ENCODE data around the gene PJVK. TPM values are rescaled to one million over a fixed set of nuclear protein-coding genes. Genes with fewer than 3 reads are reported as not detected.
A peak's percentile ranks its signal among the peaks of the same experiment; 100 is the strongest.

The PJVK gene
- total and polyA plus RNA-seq, 9 of the 15 experiments (the other 6 are each of a cell fraction or from before 2014, with no cell fraction given): 0.11 to 1.5 (median 0.73) TPM

DNA sequence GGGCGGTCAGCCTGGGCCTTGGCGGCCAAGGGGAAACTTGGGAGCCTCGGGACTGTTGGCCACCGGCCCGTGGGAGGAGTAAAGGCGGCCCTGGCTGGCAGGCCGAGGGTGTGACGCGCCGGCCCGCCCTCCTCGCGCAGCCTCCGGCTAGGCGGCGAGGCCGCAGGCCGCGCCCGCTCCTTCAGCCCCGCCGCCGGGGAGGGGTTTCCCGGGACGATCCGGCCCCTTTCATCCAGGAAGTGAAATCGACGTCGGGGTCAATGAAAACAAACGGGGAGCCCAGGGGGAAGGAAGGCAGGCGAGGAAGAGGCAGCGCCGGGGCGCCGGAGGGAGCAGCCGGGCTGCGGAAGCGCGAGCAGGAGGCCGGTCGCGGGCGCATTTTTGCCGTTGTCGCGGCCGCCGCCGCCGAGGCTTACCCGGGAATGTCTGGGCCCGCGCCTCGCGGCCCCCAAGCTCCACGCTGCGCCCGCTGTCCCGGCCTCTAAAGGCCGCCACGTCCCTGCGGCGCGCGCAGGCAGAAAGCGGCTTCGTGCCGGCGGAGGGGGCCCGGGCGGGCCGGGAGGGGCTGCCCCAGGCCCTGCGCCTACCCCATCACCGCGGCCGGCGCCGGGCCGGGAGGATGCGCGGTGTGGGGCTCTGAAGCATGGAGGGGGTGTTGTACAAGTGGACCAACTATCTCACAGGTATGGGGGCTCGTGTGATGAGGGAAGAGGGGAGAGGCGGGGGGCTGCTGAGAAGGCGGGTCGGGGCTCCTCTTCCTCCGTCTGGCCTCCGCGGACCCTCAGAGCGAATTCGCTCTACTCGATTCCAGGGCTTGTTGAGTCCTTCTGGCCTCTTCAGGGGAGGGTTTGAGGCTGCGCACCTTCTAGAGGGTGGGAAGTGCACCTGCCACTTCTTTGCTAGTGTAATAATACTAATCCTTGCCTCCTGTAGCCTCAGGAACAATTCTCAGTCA is 29.3 kb downstream of the PJVK start, which contains the start of gene PLEKHA3 (continued):
- TF ChIP-seq, protein P1, sequence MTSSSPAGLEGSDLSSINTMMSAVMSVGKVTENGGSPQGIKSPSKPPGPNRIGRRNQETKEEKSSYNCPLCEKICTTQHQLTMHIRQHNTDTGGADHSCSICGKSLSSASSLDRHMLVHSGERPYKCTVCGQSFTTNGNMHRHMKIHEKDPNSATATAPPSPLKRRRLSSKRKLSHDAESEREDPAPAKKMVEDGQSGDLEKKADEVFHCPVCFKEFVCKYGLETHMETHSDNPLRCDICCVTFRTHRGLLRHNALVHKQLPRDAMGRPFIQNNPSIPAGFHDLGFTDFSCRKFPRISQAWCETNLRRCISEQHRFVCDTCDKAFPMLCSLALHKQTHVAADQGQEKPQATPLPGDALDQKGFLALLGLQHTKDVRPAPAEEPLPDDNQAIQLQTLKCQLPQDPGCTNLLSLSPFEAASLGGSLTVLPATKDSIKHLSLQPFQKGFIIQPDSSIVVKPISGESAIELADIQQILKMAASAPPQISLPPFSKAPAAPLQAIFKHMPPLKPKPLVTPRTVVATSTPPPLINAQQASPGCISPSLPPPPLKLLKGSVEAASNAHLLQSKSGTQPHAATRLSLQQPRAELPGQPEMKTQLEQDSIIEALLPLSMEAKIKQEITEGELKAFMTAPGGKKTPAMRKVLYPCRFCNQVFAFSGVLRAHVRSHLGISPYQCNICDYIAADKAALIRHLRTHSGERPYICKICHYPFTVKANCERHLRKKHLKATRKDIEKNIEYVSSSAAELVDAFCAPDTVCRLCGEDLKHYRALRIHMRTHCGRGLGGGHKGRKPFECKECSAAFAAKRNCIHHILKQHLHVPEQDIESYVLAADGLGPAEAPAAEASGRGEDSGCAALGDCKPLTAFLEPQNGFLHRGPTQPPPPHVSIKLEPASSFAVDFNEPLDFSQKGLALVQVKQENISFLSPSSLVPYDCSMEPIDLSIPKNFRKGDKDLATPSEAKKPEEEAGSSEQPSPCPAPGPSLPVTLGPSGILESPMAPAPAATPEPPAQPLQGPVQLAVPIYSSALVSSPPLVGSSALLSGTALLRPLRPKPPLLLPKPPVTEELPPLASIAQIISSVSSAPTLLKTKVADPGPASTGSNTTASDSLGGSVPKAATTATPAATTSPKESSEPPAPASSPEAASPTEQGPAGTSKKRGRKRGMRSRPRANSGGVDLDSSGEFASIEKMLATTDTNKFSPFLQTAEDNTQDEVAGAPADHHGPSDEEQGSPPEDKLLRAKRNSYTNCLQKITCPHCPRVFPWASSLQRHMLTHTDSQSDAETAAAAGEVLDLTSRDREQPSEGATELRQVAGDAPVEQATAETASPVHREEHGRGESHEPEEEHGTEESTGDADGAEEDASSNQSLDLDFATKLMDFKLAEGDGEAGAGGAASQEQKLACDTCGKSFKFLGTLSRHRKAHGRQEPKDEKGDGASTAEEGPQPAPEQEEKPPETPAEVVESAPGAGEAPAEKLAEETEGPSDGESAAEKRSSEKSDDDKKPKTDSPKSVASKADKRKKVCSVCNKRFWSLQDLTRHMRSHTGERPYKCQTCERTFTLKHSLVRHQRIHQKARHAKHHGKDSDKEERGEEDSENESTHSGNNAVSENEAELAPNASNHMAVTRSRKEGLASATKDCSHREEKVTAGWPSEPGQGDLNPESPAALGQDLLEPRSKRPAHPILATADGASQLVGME (CRISPR knock-in tag; IDR thresholded peaks at IDR 0.05): no peak
- peak; percentile 58 for TF ChIP-seq FIP1L1 (IDR thresholded peaks at IDR 0.05; ENCODE audit: low read depth, low read length, poor library complexity, severe bottlenecking)
- TF ChIP-seq, protein P2, sequence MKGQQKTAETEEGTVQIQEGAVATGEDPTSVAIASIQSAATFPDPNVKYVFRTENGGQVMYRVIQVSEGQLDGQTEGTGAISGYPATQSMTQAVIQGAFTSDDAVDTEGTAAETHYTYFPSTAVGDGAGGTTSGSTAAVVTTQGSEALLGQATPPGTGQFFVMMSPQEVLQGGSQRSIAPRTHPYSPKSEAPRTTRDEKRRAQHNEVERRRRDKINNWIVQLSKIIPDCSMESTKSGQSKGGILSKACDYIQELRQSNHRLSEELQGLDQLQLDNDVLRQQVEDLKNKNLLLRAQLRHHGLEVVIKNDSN (CRISPR knock-in tag; IDR thresholded peaks at IDR 0.05): no peak
- no peak for TF ChIP-seq ZNF431 (CRISPR knock-in tag; IDR thresholded peaks at IDR 0.05)
- peak; percentile 93 for TF ChIP-seq RBBP5 (IDR thresholded peaks at IDR 0.05; ENCODE audit: borderline replicate concordance, insufficient read depth, low read length, poor library complexity, severe bottlenecking)
- no peak for TF ChIP-seq ETS2 (tag; IDR thresholded peaks at IDR 0.05; ENCODE audit: borderline replicate concordance, poor library complexity, severe bottlenecking)
- TF ChIP-seq ZNF583 (CRISPR knock-in tag; IDR thresholded peaks at IDR 0.05): no peak
- TF ChIP-seq, protein P3, sequence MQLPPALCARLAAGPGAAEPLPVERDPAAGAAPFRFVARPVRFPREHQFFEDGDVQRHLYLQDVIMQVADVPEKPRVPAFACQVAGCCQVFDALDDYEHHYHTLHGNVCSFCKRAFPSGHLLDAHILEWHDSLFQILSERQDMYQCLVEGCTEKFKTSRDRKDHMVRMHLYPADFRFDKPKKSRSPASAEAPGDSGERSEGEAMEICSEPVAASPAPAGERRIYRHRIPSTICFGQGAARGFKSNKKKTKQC (CRISPR knock-in tag; IDR thresholded peaks at IDR 0.05): peak; percentile 39; the same call in 1 of the 2 replicates
- peak; percentile 35 for TF ChIP-seq RBM25 (IDR thresholded peaks at IDR 0.05; ENCODE audit: low read depth, low read length, severe bottlenecking)
- TF ChIP-seq, protein P4, sequence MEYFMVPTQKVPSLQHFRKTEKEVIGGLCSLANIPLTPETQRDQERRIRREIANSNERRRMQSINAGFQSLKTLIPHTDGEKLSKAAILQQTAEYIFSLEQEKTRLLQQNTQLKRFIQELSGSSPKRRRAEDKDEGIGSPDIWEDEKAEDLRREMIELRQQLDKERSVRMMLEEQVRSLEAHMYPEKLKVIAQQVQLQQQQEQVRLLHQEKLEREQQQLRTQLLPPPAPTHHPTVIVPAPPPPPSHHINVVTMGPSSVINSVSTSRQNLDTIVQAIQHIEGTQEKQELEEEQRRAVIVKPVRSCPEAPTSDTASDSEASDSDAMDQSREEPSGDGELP (CRISPR knock-in tag; IDR thresholded peaks at IDR 0.05; ENCODE audit: borderline replicate concordance): peak; percentile 59; the same call in 1 of the 2 replicates
- no peak for TF ChIP-seq JUNB (CRISPR knock-in tag; conservative IDR thresholded peaks at IDR 0.05)
- TF ChIP-seq, protein P5, sequence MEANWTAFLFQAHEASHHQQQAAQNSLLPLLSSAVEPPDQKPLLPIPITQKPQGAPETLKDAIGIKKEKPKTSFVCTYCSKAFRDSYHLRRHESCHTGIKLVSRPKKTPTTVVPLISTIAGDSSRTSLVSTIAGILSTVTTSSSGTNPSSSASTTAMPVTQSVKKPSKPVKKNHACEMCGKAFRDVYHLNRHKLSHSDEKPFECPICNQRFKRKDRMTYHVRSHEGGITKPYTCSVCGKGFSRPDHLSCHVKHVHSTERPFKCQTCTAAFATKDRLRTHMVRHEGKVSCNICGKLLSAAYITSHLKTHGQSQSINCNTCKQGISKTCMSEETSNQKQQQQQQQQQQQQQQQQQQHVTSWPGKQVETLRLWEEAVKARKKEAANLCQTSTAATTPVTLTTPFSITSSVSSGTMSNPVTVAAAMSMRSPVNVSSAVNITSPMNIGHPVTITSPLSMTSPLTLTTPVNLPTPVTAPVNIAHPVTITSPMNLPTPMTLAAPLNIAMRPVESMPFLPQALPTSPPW (CRISPR knock-in tag; IDR thresholded peaks at IDR 0.05): peak; percentile 82
- no peak for TF ChIP-seq MTA1 (IDR thresholded peaks at IDR 0.05; ENCODE audit: borderline replicate concordance)
- peak; percentile 85 for TF ChIP-seq HMGN3 (IDR thresholded peaks at IDR 0.05; ENCODE audit: borderline replicate concordance, extremely low read depth, insufficient read length, low read depth, low read length)

Data from K562 (cell line).